HG03469 (cell line): ENCODE results near the gene CCDC197.
A peak's percentile ranks its signal among the peaks of the same experiment; 100 is the strongest.

Experiments
- ATAC-seq: cut with Tn5 transposase; IDR thresholded peaks from one replicate; pipeline ENCODE4 v1.9.1; 2021; ENCODE audit warnings: mild to moderate bottlenecking, moderate library complexity, moderate number of reproducible peaks; ENCODE audit not compliant: unreplicated experiment

Gene CCDC197

GRCh38 chr14:93977171-93977570 is 19.9 kb upstream of the CCDC197 start:
- ATAC-seq: no peak

- ATAC-seq: peak; percentile 48
These were observed 19.1 kb upstream of the CCDC197 start for GRCh38 chr14:93977790-93978581.

GRCh38 chr14:93978735-93979134 is 18.4 kb upstream of the CCDC197 start:
- no peak for ATAC-seq

- ATAC-seq: no peak
These were observed 16.5 kb upstream of the CCDC197 start for GRCh38 chr14:93980456-93981201.

- ATAC-seq: no peak
These were observed 15.5 kb upstream of the CCDC197 start for GRCh38 chr14:93981316-93982229.

- no peak for ATAC-seq
These were observed 14.7 kb upstream of the CCDC197 start for GRCh38 chr14:93982230-93983007.

GRCh38 chr14:93984070-93984469 is 13.0 kb upstream of the CCDC197 start:
- no peak for ATAC-seq

GRCh38 chr14:93984987-93985410 is 12.1 kb upstream of the CCDC197 start:
- ATAC-seq: no peak

- no peak for ATAC-seq
These were observed 10.1 kb upstream of the CCDC197 start for GRCh38 chr14:93986955-93987354.

GRCh38 chr14:93987376-93987775 is 9.7 kb upstream of the CCDC197 start:
- no peak for ATAC-seq

GRCh38 chr14:93987815-93988476 is 9.2 kb upstream of the CCDC197 start:
- no peak for ATAC-seq

GRCh38 chr14:93989939-93990338 is 7.2 kb upstream of the CCDC197 start:
- no peak for ATAC-seq

- no peak for ATAC-seq
These were observed 5.9 kb upstream of the CCDC197 start for GRCh38 chr14:93991212-93991611.

- ATAC-seq: no peak
These were observed 5.5 kb upstream of the CCDC197 start for GRCh38 chr14:93991649-93992048.

- no peak for ATAC-seq
These were observed 3.7 kb upstream of the CCDC197 start for GRCh38 chr14:93993382-93993781.

- ATAC-seq: no peak
These were observed 2.0 kb upstream of the CCDC197 start for GRCh38 chr14:93994919-93995682.

GRCh38 chr14:93996130-93996695 is 888 bp upstream of the CCDC197 start:
- ATAC-seq: no peak

- no peak for ATAC-seq
These were observed 1.1 kb downstream of the CCDC197 start for GRCh38 chr14:93997916-93998870.
